Large intestine (tissue), 3 donors: ENCODE measurements around the gene SERPINB1. TPM values are rescaled to one million over a fixed set of nuclear protein-coding genes. Genes with fewer than 3 reads are reported as not detected.

ENCODE experiments used
- DNase-seq, 2 donors: peaks; one replicate each; pipeline versions ENCODE4 v3.0.0 to v3.0.0-alpha.2; 2013
- H3K27ac ChIP-seq: one replicate; pipeline ENCODE4 v1.5.1; 2013; ENCODE audit warnings: low read length
- H3K27me3 ChIP-seq: 2 replicates; pipeline ENCODE4 v1.6.1; 2013; ENCODE audit warnings: low read length; ENCODE audit not compliant: control insufficient read depth, insufficient read depth
- H3K36me3 ChIP-seq: 2 replicates; pipeline ENCODE4 v1.6.1; 2013; ENCODE audit warnings: low read length; ENCODE audit not compliant: control insufficient read depth, insufficient read depth
- H3K4me1 ChIP-seq: one replicate; pipeline ENCODE4 v1.6.1; 2013; ENCODE audit warnings: low read length; ENCODE audit not compliant: control insufficient read depth, insufficient read depth
- H3K4me3 ChIP-seq: one replicate; pipeline ENCODE4 v1.5.1; 2013; ENCODE audit warnings: low read length
- H3K9me3 ChIP-seq: one replicate; pipeline ENCODE4 v1.6.1; 2013; ENCODE audit warnings: mild to moderate bottlenecking, low read depth, low read length, moderate library complexity; ENCODE audit not compliant: control insufficient read depth
- WGBS: methylation state at CpG from one replicate; pipeline ENCODE4 v1.1.5; 2013; ENCODE audit warnings: low lambda C conversion rate; ENCODE audit not compliant: insufficient coverage; 5-methylcytosine and 5-hydroxymethylcytosine counted together
- polyA plus RNA-seq: library from polyadenylated mRNA; unstranded; fragments of 120-200 nt; gene quantifications from one replicate; pipeline ENCODE4 v1.2.1, GENCODE V29; 2013

Gene SERPINB1
- polyA plus RNA-seq, 1 donor = 90.1 TPM

DNA sequence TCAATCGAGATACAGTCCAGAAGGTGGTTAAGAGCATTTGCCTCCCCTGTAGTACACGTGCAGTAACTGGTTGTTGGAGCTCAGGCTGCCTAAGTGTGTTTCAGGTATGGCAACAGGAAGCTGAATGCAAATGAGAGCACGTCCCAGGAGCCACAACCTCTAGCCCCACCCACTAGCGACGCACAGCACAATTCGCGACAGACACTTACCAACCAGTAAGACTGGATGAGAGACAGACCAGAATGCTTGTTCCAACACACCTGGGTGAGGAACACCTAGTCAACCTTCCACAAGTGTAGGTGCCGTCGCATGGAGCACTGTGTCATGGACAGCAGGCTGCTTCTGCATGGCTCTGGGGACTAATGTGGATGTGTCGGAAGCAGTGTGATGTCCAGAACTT is 7.2 kb upstream of the SERPINB1 start:
- H3K27me3 ChIP-seq = no peaks in the 10 kb centered on the region
- H3K9me3 ChIP-seq = no peaks in the 10 kb centered on the region
- WGBS = 100% methylated on average over 1 of the region's 10 CpGs
- no peak for DNase-seq
- H3K36me3 ChIP-seq = no peaks in the 10 kb centered on the region
- H3K4me3 ChIP-seq = no peak overlapping the region
- peaks cover 4% of the 10 kb centered on the region for H3K4me1 ChIP-seq
- H3K27ac ChIP-seq = no peak overlapping the region

- H3K36me3 ChIP-seq = no peaks in the 10 kb centered on the region
- no peak for DNase-seq
- H3K27me3 ChIP-seq = no peaks in the 10 kb centered on the region
- WGBS = 81% methylated on average over 2 of the region's 6 CpGs
- H3K9me3 ChIP-seq = no peaks in the 10 kb centered on the region
- no peak overlapping the region for H3K4me3 ChIP-seq
- peaks cover 8% of the 10 kb centered on the region for H3K4me1 ChIP-seq
- H3K27ac ChIP-seq = no peak overlapping the region
Observed at GRCh38 chr6:2845880-2846208, 4.2 kb upstream of the SERPINB1 start.

DNA sequence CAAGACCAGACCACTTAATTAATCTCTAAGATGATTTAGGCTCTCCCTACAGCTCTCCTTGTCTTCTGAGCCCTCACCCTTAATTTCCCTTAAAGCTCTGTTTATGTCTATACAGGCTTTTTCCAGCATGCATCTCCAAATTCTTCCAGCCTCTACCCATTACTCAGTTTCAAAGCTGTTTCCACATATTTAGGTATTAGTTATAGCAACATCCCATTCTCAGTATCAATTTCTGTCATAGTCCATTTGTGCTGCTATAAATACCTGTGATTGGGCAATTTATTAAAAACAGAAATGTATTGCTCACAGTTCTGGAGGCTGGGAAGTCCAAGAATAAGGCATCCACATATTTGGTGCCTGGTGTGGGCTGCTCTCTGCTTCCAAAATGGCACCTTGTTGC is 2.3 kb upstream of the SERPINB1 start:
- Histone ChIP-seq H3K9me3 (no peaks in the 10 kb centered on the region), H3K36me3 (peaks cover 5% of the 10 kb centered on the region), H3K27ac (no peak overlapping the region), H3K4me3 (no peak overlapping the region), H3K27me3 (no peaks in the 10 kb centered on the region), H3K4me1 (peaks cover 22% of the 10 kb centered on the region)
- no peak for DNase-seq

- Histone ChIP-seq H3K9me3 (no peaks in the 10 kb centered on the region), H3K27me3 (no peaks in the 10 kb centered on the region), H3K4me1 (peaks cover 23% of the 10 kb centered on the region), H3K27ac (no peak overlapping the region), H3K36me3 (peaks cover 5% of the 10 kb centered on the region), H3K4me3 (no peak overlapping the region)
- no CpG with 5 or more reads among the region's 2 CpGs for WGBS
- DNase-seq = no peak
Observed at GRCh38 chr6:2843138-2843740, 1.6 kb upstream of the SERPINB1 start.

- H3K36me3 ChIP-seq = peaks cover 10% of the 10 kb centered on the region
- H3K27me3 ChIP-seq = no peaks in the 10 kb centered on the region
- H3K4me1 ChIP-seq = peaks cover 33% of the 10 kb centered on the region
- H3K4me3 ChIP-seq = peak overlapping the region; percentile 65
- H3K9me3 ChIP-seq = no peaks in the 10 kb centered on the region
- H3K27ac ChIP-seq = peak overlapping the region; percentile 95
- DNase-seq = no peak
- no CpG with 5 or more reads among the region's 2 CpGs for WGBS
Observed at GRCh38 chr6:2842139-2842552, 483 bp upstream of the SERPINB1 start.

DNA sequence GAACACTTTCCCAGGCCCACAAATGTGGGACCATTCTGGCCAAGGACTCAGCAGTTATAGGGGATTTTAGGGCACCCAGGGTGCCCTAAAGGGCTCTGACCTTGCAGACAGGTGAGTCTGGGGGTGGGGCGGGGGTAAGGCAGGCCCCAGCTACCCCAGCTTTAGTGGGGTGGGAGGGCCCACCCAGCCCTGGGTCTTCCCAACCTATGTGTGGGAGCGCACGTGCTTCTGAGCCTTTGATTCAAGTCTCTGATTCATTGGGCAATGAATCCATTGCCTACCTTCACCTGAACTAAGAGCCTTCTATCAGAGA is 958 bp downstream of the SERPINB1 start:
- DNase-seq = no peak
- H3K4me1 ChIP-seq = peaks cover 39% of the 10 kb centered on the region
- WGBS = no CpG with 5 or more reads among the region's 3 CpGs

GRCh38 chr6:2839982-2840748 is 1.5 kb downstream of the SERPINB1 start:
- DNase-seq = peak in 1 of 2 donors; percentile 45
- H3K27me3 ChIP-seq = no peaks in the 10 kb centered on the region
- H3K9me3 ChIP-seq = no peaks in the 10 kb centered on the region
- peaks cover 39% of the 10 kb centered on the region for H3K4me1 ChIP-seq
- peaks cover 24% of the 10 kb centered on the region for H3K36me3 ChIP-seq
- H3K4me3 ChIP-seq = peak overlapping the region; percentile 65
- 40% methylated on average over 1 of the region's 12 CpGs for WGBS
- H3K27ac ChIP-seq = peak overlapping the region; percentile 95

More for the DNA sequence above, 958 bp downstream of the SERPINB1 start:
- H3K36me3 ChIP-seq = peaks cover 19% of the 10 kb centered on the region
- no peaks in the 10 kb centered on the region for H3K9me3 ChIP-seq
- H3K4me3 ChIP-seq = peak overlapping the region; percentile 65
- no peaks in the 10 kb centered on the region for H3K27me3 ChIP-seq
- H3K27ac ChIP-seq = peak overlapping the region; percentile 95

GRCh38 chr6:2839195-2839981 is 2.3 kb downstream of the SERPINB1 start:
- peaks cover 30% of the 10 kb centered on the region for H3K36me3 ChIP-seq
- H3K27ac ChIP-seq = peak overlapping the region; percentile 95
- H3K27me3 ChIP-seq = no peaks in the 10 kb centered on the region
- DNase-seq = peak; percentile 91 to 98
- H3K9me3 ChIP-seq = no peaks in the 10 kb centered on the region
- peak overlapping the region; percentile 65 for H3K4me3 ChIP-seq
- no CpG with 5 or more reads among the region's 9 CpGs for WGBS
- H3K4me1 ChIP-seq = peaks cover 39% of the 10 kb centered on the region

- peak overlapping the region; percentile 82 for H3K27ac ChIP-seq
- no CpG with 5 or more reads among the region's 3 CpGs for WGBS
- peak in 1 of 2 donors; percentile 71 for DNase-seq
- H3K36me3 ChIP-seq = peaks cover 39% of the 10 kb centered on the region
- H3K4me1 ChIP-seq = peaks cover 39% of the 10 kb centered on the region
- H3K27me3 ChIP-seq = no peaks in the 10 kb centered on the region
- no peak overlapping the region for H3K4me3 ChIP-seq
- H3K9me3 ChIP-seq = no peaks in the 10 kb centered on the region
Observed at GRCh38 chr6:2838251-2838650, 3.4 kb downstream of the SERPINB1 start.

- H3K27me3 ChIP-seq = no peaks in the 10 kb centered on the region
- H3K36me3 ChIP-seq = peaks cover 43% of the 10 kb centered on the region
- no peak for DNase-seq
- no peak overlapping the region for H3K4me3 ChIP-seq
- no peaks in the 10 kb centered on the region for H3K9me3 ChIP-seq
- peaks cover 21% of the 10 kb centered on the region for H3K4me1 ChIP-seq
- H3K27ac ChIP-seq = no peak overlapping the region
Observed at GRCh38 chr6:2834262-2834661, 7.4 kb downstream of the SERPINB1 start.
